ENCODE data around the gene RABL3.
"Not testable (repeated sequence)": the region's sequence is repeated elsewhere in the genome, so short reads cannot be mapped to it uniquely, and the experiment has no call there.

The RABL3 gene

DNA sequence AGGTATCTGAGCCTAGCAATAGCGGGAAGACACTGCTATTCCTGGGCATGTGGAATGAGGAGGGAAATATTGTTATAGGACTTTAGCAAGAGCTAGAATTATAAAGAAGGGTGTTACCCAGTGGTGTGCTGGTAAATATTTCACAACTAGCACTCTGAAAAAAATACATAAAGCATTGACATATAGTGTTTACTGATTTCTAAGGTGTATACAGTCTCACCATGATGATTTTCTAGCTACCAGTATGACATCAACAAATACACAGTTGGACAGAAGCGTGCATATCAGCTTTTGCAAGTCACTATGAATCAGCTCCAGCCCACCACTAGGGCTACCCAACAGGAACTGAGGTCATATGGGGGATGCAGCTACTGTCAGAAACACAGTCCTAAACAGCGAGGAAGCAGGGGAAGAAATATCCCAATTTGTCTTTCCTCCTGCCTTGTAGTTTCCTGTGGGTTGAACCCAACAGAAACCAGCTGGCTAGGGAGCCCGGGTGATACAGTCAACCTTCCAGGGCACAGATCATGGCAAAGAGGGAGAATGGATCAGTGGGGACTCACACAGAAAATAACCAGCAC lies 99.9 kb downstream of the RABL3 start:
- DNase-seq = no peak

DNA sequence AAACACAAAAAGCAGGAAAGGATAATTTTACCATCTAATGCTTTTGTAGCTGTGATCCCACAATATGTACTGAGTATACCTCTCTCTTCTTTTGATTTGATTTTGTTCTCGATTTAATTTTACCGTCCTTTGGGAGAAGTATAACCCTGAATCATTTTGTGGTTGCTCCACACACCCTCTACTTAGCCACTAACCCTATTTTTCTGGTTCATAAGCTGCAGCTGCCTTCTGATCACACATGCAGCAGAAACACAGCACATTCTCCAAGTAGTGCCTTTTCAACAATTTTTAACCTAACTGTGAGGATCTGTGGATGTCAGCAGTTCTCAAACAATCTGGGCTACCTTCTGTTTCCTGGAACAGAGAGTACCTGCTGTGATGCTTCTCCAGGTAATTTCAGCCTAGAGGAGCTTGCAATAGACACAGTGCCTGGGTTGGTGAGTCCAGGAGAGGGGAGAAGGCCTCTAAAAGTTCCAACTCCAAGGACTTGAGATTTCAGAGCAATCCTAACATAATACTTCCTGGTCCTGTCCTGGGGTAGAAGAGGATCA lies 100.5 kb downstream of the RABL3 start:
- DNase-seq = no peak

DNA sequence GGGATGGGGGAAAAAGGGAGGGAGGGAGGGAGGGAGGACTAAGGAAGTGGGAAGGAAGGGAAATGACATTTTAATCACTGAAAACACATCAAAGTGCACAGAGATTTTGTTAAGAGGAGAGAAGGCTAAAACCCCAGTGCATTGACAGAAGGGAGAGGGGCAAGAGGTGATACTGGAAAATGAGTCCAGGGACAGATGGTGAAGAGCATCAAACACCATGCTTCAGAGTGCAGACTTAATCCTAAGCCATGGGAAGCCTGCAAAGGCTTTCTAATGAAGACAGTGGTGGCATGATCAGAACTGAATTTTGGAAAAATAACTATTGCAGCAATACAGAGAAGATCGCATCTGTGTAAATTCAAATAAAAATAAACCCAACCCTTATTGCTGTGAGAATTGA lies 102.1 kb downstream of the RABL3 start:
- DNase-seq = no peak

DNA sequence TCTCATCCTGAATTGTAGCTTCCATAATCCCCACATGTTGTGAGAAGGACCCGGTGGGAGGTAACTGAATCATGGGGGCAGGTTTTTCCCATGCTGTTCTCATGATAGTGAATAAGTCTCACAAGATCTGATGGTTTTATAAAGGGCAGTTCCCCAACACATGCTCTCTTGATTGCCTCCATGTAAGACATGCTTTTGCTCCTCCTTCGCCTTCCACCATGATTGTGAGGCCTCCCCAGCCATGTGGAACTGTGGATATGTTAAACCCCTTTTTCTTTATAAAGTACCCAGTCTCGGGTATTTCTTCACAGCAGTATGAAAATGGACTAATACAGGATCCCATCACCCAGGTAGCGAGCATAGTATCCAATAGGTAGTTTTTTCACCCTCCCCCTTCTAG lies 103.5 kb downstream of the RABL3 start:
- DNase-seq = not testable (repeated sequence)

DNA sequence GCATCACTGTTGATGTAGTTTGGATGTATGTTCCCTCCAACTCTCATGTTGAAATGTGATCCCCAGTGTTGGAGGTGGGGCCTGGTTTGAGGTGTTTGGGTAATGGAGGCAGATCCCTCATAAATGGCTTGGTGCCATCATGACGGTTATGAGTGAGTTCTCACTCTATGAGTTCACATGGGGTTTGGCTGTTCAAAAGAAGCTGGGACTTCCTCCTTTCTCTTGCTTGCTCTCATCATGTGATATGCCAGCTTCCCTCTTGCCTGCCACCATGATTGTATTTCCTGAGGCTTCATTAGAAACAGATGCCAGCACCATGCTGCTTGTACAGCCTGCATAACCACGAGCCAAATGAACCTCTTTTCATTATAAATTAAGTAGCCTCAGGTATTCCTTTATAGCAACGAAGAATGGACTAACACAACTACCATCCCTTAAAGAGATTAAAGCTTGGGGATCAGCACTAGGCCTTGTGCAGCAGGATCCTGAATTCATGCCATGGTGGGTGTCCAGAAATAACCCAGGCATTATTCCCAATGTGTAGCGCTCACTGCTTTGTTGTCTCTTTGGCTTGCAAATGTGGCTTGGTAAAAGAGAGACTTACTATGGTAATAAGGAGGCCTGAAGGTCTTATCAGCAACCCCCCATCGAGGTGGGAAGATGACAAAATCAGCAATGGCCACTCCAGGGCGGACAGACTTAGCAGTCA lies 104.3 kb downstream of the RABL3 start:
- DNase-seq = no peak

DNA sequence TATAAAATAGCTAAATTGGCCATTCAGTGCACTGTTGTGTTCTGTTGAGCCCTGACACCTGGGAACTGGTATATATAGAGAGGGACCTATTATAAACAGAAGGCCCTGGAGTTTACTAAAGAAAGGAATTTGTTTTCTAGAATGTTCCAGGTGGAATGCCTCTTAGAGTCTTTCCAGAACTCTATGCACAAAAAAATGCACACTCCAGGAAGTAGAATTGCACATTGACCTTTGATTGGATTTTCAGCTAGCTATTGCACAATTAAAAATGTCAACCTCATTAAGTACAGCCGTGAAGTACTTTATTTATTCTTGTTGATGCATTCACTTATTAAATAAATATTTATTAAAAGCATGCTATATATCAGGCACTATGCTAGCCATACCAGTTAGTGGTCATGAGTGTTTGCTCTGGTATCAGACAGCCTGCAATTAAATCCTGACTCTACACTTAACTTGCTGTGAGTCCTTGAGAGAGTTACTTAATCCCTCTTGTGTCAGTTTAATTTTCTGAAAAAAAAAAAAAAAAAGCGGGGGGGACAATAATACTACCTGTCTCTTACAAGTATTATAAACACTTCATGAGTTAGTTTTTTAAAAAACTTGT lies 105.4 kb downstream of the RABL3 start:
- no peak for DNase-seq
